Neural cell (in vitro differentiated cells): ENCODE results near the gene EI24. TPM values are rescaled to one million over a fixed set of nuclear protein-coding genes. Genes with fewer than 3 reads are reported as not detected.
A peak's percentile ranks its signal among the peaks of the same experiment; 100 is the strongest.
"Not testable (repeated sequence)": the region's sequence is repeated elsewhere in the genome, so short reads cannot be mapped to it uniquely, and the experiment has no call there.

Experiments
- H2AFZ ChIP-seq: fragments of 200-600, 300-800 bp; sonication (generic), shearing (Covaris generic); 2 replicates; pipeline ENCODE4 v1.6.0; 2014; ENCODE audit warnings: low read depth, mild to moderate bottlenecking, antibody characterized with exemption, low read length, moderate library complexity
- H3F3A ChIP-seq: fragments of 200-600 bp; shearing (Covaris generic); 2 replicates; pipeline ENCODE4 v1.6.1; 2016; ENCODE audit warnings: mild to moderate bottlenecking, moderate library complexity, mixed read lengths, antibody characterized with exemption, low read length; ENCODE audit not compliant: insufficient read depth, poor library complexity, severe bottlenecking
- H3K27ac ChIP-seq: fragments of 200-600, 300-800 bp; sonication (generic), shearing (Covaris generic); 2 replicates; pipeline ENCODE4 v1.5.1; 2014; ENCODE audit warnings: mild to moderate bottlenecking, low read length, moderate library complexity
- H3K27me3 ChIP-seq: fragments of 300-800, 200-600 bp; sonication (generic), shearing (Covaris generic); 2 replicates; pipeline ENCODE4 v1.6.0; 2014; ENCODE audit warnings: mild to moderate bottlenecking, low read depth, low read length, moderate library complexity; ENCODE audit not compliant: insufficient read depth
- H3K36me3 ChIP-seq: fragments of 300-800, 200-600 bp; sonication (generic), shearing (Covaris generic); 2 replicates; pipeline ENCODE4 v1.5.1; 2014; ENCODE audit warnings: mild to moderate bottlenecking, antibody characterized with exemption, low read length, moderate library complexity; ENCODE audit not compliant: insufficient read depth
- H3K4me2 ChIP-seq: fragments of 300-800, 200-600 bp; sonication (generic), shearing (Covaris generic); 2 replicates; pipeline ENCODE4 v1.6.0; 2014; ENCODE audit warnings: mild to moderate bottlenecking, low read length
- H3K4me3 ChIP-seq: fragments of 300-800, 200-600 bp; sonication (generic), shearing (Covaris generic); 2 replicates; pipeline ENCODE4 v1.5.1; 2014; ENCODE audit warnings: mild to moderate bottlenecking, low read length, moderate library complexity
- H3K79me2 ChIP-seq: fragments of 200-600 bp; shearing (Covaris generic); replicated peaks from 2 replicates; pipeline ENCODE4 v1.6.0; 2014; ENCODE audit warnings: mild to moderate bottlenecking, low read length, moderate library complexity; ENCODE audit not compliant: insufficient read depth
- H3K9ac ChIP-seq: fragments of 300-800, 200-600 bp; sonication (generic), shearing (Covaris generic); 2 replicates; pipeline ENCODE4 v1.6.1; 2016; ENCODE audit warnings: mild to moderate bottlenecking, low read length, mixed read lengths
- H3K9me2 ChIP-seq: fragments of 200-600 bp; shearing (Covaris generic); 2 replicates; pipeline ENCODE4 v1.6.1; 2016; ENCODE audit warnings: mild to moderate bottlenecking, low read length, mixed read lengths; ENCODE audit not compliant: insufficient read depth
- H3K9me3 ChIP-seq: fragments of 200-600, 300-800 bp; sonication (generic), shearing (Covaris generic); 2 replicates; pipeline ENCODE4 v1.6.1; 2016; ENCODE audit warnings: mild to moderate bottlenecking, mixed run types, low read length, moderate library complexity, mixed read lengths
- H4K20me1 ChIP-seq: fragments of 200-600 bp; shearing (Covaris generic); 2 replicates; pipeline ENCODE4 v1.6.1; 2016; ENCODE audit warnings: mild to moderate bottlenecking, mixed run types; ENCODE audit not compliant: insufficient read depth
- CTCF ChIP-seq: fragments of 450-650 bp; IDR thresholded peaks from 2 replicates; pipeline ENCODE4 v1.5.1; 2014; ENCODE audit warnings: antibody characterized with exemption, mild to moderate bottlenecking, moderate library complexity; ENCODE audit not compliant: poor library complexity, severe bottlenecking
- EP300 ChIP-seq: fragments of 450-650 bp; conservative IDR thresholded peaks from 2 replicates; pipeline ENCODE4 v1.6.1; 2014; ENCODE audit warnings: antibody characterized with exemption, mild to moderate bottlenecking, moderate library complexity; ENCODE audit not compliant: poor library complexity, severe bottlenecking
- EZH2 ChIP-seq: fragments of 200-600, 300-800 bp; shearing (Covaris generic), sonication (generic); IDR thresholded peaks from 2 replicates; pipeline ENCODE4 v1.6.1; 2014; ENCODE audit warnings: antibody characterized with exemption, low read length, borderline replicate concordance, mild to moderate bottlenecking; ENCODE audit not compliant: insufficient read depth, poor library complexity, severe bottlenecking
- MXI1 ChIP-seq: fragments of 450-650 bp; conservative IDR thresholded peaks from 2 replicates; pipeline ENCODE4 v1.6.1; 2014; ENCODE audit warnings: antibody characterized with exemption, mild to moderate bottlenecking; ENCODE audit not compliant: poor library complexity, severe bottlenecking
- POLR2AphosphoS5 ChIP-seq: IDR thresholded peaks from 2 replicates; pipeline ENCODE4 v1.6.1; 2012
- RAD21 ChIP-seq: fragments of 450-650 bp; conservative IDR thresholded peaks from 2 replicates; pipeline ENCODE4 v1.6.1; 2014; ENCODE audit warnings: antibody characterized with exemption, mild to moderate bottlenecking, moderate library complexity
- REST ChIP-seq: IDR thresholded peaks from 2 replicates; pipeline ENCODE4 v1.6.1; 2012; ENCODE audit warnings: borderline replicate concordance
- SMC3 ChIP-seq: fragments of 450-650 bp; conservative IDR thresholded peaks from 2 replicates; pipeline ENCODE4 v1.6.1; 2014; ENCODE audit warnings: antibody characterized with exemption, mild to moderate bottlenecking, moderate library complexity; ENCODE audit not compliant: poor library complexity
- TAF1 ChIP-seq: IDR thresholded peaks from 2 replicates; pipeline ENCODE4 v1.6.1; 2012; ENCODE audit warnings: low read depth
- polyA plus RNA-seq: library from polyadenylated mRNA; depleted of rRNA; stranded (reverse); fragments of >200 nt; gene quantifications from 2 replicates; pipeline ENCODE4 v1.2.3, GENCODE V29; 2014

EI24 gene
- polyA plus RNA-seq, 1 donor from 2014 or later = 92.5 TPM

- H3K4me3 ChIP-seq = no peak overlapping the region
- H2AFZ ChIP-seq = no peak overlapping the region
- H3K9ac ChIP-seq = no peak overlapping the region
- no peaks in the 10 kb centered on the region for H3F3A ChIP-seq
- no peaks in the 10 kb centered on the region for H3K9me3 ChIP-seq
- no peak overlapping the region for H3K4me2 ChIP-seq
- no peaks in the 10 kb centered on the region for H3K9me2 ChIP-seq
- no peaks in the 10 kb centered on the region for H3K79me2 ChIP-seq
- no peaks in the 10 kb centered on the region for H3K36me3 ChIP-seq
- TF ChIP-seq SMC3 = no peak
- TF ChIP-seq TAF1 = no peak
- no peak for TF ChIP-seq EP300
- H4K20me1 ChIP-seq = no peaks in the 10 kb centered on the region
- H3K27ac ChIP-seq = peak overlapping the region; percentile 15
- H3K27me3 ChIP-seq = no peaks in the 10 kb centered on the region
These were observed 33.7 kb upstream of the EI24 start for GRCh38 chr11:125535585-125535984.

GRCh38 chr11:125536834-125537233 lies 32.4 kb upstream of the EI24 start:
- not testable (repeated sequence) for H3K36me3 ChIP-seq, H3K27me3 ChIP-seq, H3K9me2 ChIP-seq

GRCh38 chr11:125542709-125543108 lies 26.6 kb upstream of the EI24 start:
- no peak overlapping the region for H2AFZ ChIP-seq
- no peaks in the 10 kb centered on the region for H3K36me3 ChIP-seq
- no peak overlapping the region for H3K27ac ChIP-seq
- no peak overlapping the region for H3K9ac ChIP-seq
- H4K20me1 ChIP-seq = no peaks in the 10 kb centered on the region
- H3F3A ChIP-seq = no peaks in the 10 kb centered on the region
- no peaks in the 10 kb centered on the region for H3K9me3 ChIP-seq
- H3K4me2 ChIP-seq = no peak overlapping the region
- H3K79me2 ChIP-seq = no peaks in the 10 kb centered on the region
- TF ChIP-seq TAF1 = no peak
- H3K4me3 ChIP-seq = no peak overlapping the region
- H3K9me2 ChIP-seq = no peaks in the 10 kb centered on the region
- no peaks in the 10 kb centered on the region for H3K27me3 ChIP-seq

More at GRCh38 chr11:125536834-125537233, 32.4 kb upstream of the EI24 start:
- not testable (repeated sequence) for H3K4me3 ChIP-seq, H3K79me2 ChIP-seq, H3K9ac ChIP-seq, H4K20me1 ChIP-seq, H3K27ac ChIP-seq, H3F3A ChIP-seq, H3K4me2 ChIP-seq, H3K9me3 ChIP-seq, H2AFZ ChIP-seq

- Histone ChIP-seq H2AFZ (no peak overlapping the region), H4K20me1 (no peaks in the 10 kb centered on the region), H3K27ac (no peak overlapping the region), H3K9me2 (no peaks in the 10 kb centered on the region), H3K9me3 (peaks cover 4% of the 10 kb centered on the region), H3K27me3 (no peaks in the 10 kb centered on the region), H3K9ac (no peak overlapping the region), H3K4me2 (no peak overlapping the region), H3K79me2 (no peaks in the 10 kb centered on the region), H3K4me3 (no peak overlapping the region), H3K36me3 (no peaks in the 10 kb centered on the region), H3F3A (no peaks in the 10 kb centered on the region)
- TF ChIP-seq EP300 (no peak), MXI1 (no peak)
These were observed 18.5 kb upstream of the EI24 start for GRCh38 chr11:125550780-125551179.

- H3K79me2 ChIP-seq = no peaks in the 10 kb centered on the region
- H3K4me3 ChIP-seq = no peak overlapping the region
These were observed 17.4 kb upstream of the EI24 start for GRCh38 chr11:125551835-125552342.

More at GRCh38 chr11:125551835-125552342, 17.4 kb upstream of the EI24 start:
- H3K27ac ChIP-seq = no peak overlapping the region
- no peaks in the 10 kb centered on the region for H3F3A ChIP-seq
- no peak overlapping the region for H3K9ac ChIP-seq
- no peak overlapping the region for H3K4me2 ChIP-seq
- no peaks in the 10 kb centered on the region for H3K27me3 ChIP-seq
- H3K9me3 ChIP-seq = peaks cover 4% of the 10 kb centered on the region
- H3K36me3 ChIP-seq = no peaks in the 10 kb centered on the region
- no peaks in the 10 kb centered on the region for H4K20me1 ChIP-seq
- no peaks in the 10 kb centered on the region for H3K9me2 ChIP-seq
- H2AFZ ChIP-seq = no peak overlapping the region
- TF ChIP-seq POLR2AphosphoS5 (no peak), REST (no peak), SMC3 (no peak), EP300 (no peak), RAD21 (no peak), CTCF (no peak), EZH2 (no peak), MXI1 (no peak), TAF1 (no peak)
